Heart right ventricle (tissue), 16 donors: Measurements from ENCODE around the gene NR2F2. TPM values are rescaled to one million over a fixed set of nuclear protein-coding genes. Genes with fewer than 3 reads are reported as not detected.

ENCODE experiments used
- ATAC-seq, 8 donors: fragments of 200-7000 bp; cut with Tn5 transposase; one replicate each; pipeline ENCODE4 v1.9.1; 2020; ENCODE audit warnings: mild to moderate bottlenecking in 8 of 8, moderate library complexity in 8 of 8, moderate number of reproducible peaks in 1 of 8
- DNase-seq, 2 donors: peaks; one replicate each; pipeline ENCODE4 v3.0.0-alpha.2; 2020
- H3K27ac ChIP-seq, 10 donors: fragments of 200-600 bp; sonication (generic) in 2 of 10; one replicate each; pipeline versions ENCODE4 v1.5.0 to v1.8.0; 2020 to 2022; ENCODE audit warnings: mild to moderate bottlenecking in 3 of 10
- H3K27me3 ChIP-seq, 7 donors: fragments of 200-600 bp; one replicate each; pipeline ENCODE4 v1.8.0; 2021 to 2022; ENCODE audit warnings: mild to moderate bottlenecking in 2 of 7
- H3K36me3 ChIP-seq, 9 donors: fragments of 200-600 bp; sonication (generic) in 1 of 9; one replicate each; pipeline versions ENCODE4 v1.5.0 to v1.8.0; 2020 to 2022; ENCODE audit warnings: mild to moderate bottlenecking in 2 of 9
- H3K4me1 ChIP-seq, 9 donors: fragments of 200-600 bp; sonication (generic) in 1 of 9; one replicate each; pipeline versions ENCODE4 v1.5.0 to v1.8.0; 2020 to 2022; ENCODE audit warnings: mild to moderate bottlenecking in 4 of 9
- H3K4me3 ChIP-seq, 10 donors: fragments of 200-600 bp; sonication (generic) in 2 of 10; one replicate each; pipeline versions ENCODE4 v1.5.0 to v1.8.0; 2020 to 2022; ENCODE audit warnings: mild to moderate bottlenecking in 7 of 10, moderate library complexity in 2 of 10
- H3K9me3 ChIP-seq, 11 donors: fragments of 200-600 bp in 10 of 11; sonication (generic) in 2 of 11; one replicate each; pipeline versions ENCODE4 v1.5.0 to v1.8.0; 2013 to 2022; ENCODE audit warnings: mild to moderate bottlenecking in 2 of 11, control low read depth in 1 of 11, moderate library complexity in 1 of 11
- CTCF ChIP-seq, 9 donors: fragments of 200-600 bp; sonication (generic) in 2 of 9; IDR thresholded peaks; one replicate each; pipeline versions ENCODE4 v1.5.0 to v1.8.0; 2021 to 2022; ENCODE audit warnings: antibody characterized with exemption in 9 of 9, mild to moderate bottlenecking in 5 of 9, moderate library complexity in 1 of 9
- WGBS, 2 donors: extraction: QIAGEN DNeasy Blood & Tissue Kit; methylation state at CpG; one replicate each; pipeline ENCODE4 v1.1.7; 2013; ENCODE audit warnings: inconsistent platforms in 1 of 2; 5-methylcytosine and 5-hydroxymethylcytosine counted together
- intact Hi-C, 10 donors: fragments of 100-400 bp; cut with DNase I; formaldehyde crosslinking; loops; one replicate each; pipeline versions ENCODE4 v1.11.1 to v1.14.2; 2022
- polyA plus RNA-seq, 2 donors: library from polyadenylated mRNA; stranded (reverse); fragments of 200-250 nt; gene quantifications; one replicate each; pipeline ENCODE4 v1.2.3, GENCODE V29; 2013
- total RNA-seq, 10 donors: library from RNA; stranded (reverse); fragmentation: NEBNext Ultra II Directional in 3 of 10; extraction: Animal tissue kit (Norgen Biotek cat#: 25700) in 3 of 10; gene quantifications; one replicate each; pipeline versions ENCODE4 v1.2.1 to v1.2.4, GENCODE V29; 2021 to 2023
- donor health status: Arrhythmogenic right ventricular cardiomyopathy.
- donor health status: ischemic (EF 13 %, LVEDD 7.1; RV severe dilation, severe dysfunction).
- donor health status: healthy with polysubstance abuse.
- donor health status: DM: no; HTN: yes; CAD: no.
- donor health status: DM: no; HTN: no; CAD: no.
- donor health status: ischemic (EF 25% LVEDD 6.9; RV normal size, moderate dysfunction).
- donor health status: ischemic (EF 25% LVEDD 5.7; RV mildly dilated, moderate dysfunction).
- donor health status: healthy.
- donor health status: DM: yes; HTN: yes; CAD: no.
- donor health status: Ischemic cardiomyopathy.
- donor health status: ischemic (EF 35%, LVEDD 5.7; RV mildly dilated, moderate dysfunction).
- donor health status: nonischemic (EF 11% LVEDD 7.7; RV severe dilation, severe dysfunction).
- donor health status: DM: yes; HTN: yes; CAD: no.
- donor health status: PGD.
- donor health status: ischemic (EF 29% LVEDD 5.4; RV normal size, mild dysfunction).
- donor health status: nonischemic (EF 23%, LVEDD 6.1; RV moderate dilation, normal function).

The NR2F2 gene
- total and polyA plus RNA-seq, 12 donors: 8.2 to 31.7 (median 16.1) TPM

DNA sequence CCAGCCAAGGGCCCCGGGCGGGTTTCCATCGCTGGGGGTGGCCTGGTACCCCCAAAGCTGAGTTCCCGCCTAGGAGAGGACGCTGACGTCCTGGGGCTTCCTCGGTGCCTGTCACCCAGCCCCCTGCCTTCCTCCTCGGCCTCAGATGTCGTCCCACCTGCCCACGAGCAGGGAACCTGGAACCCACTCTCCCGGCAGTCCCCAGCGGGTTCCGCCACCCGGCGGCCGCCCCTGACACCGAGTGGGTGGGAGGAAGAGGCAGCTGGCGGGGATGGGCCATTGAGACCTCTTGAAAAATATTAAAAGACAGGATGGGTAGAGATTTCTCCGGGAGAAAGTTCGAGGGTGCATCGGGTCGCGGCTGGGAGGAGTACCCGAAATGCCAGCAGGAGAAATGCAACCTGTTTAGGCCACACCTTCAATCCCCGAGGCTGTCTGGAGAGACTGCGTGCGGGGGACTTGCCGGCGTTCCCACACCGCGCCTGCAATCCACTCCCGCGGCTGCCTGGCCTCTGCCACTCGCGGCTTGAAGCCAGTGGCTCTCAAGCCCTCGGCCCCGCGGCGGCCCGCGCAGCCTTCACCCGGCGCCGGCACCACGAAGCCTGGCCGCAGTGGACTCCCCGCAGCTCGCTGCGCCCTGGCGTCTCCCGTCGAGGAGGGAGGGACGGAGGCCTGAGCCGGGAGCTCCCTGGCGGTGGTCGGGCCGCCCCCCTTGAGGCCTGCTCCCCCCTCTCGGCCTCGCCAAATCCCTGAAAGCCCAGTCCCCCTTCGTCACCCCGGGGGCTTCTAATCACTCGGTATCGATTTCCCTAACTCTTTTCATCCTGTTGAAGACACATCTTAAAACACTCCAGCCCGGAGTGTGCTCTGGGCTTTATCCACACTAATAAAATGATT is 8.6 kb upstream of the NR2F2 start:
- 2 to 3% methylated on average over 61 to 64 of the region's 64 CpGs for WGBS, 2 donors
- peaks cover 0 to 41% (median 12%) of the 10 kb centered on the region in 9 donors for H3K4me1 ChIP-seq

GRCh38 chr15:96322536-96323318 is 7.8 kb upstream of the NR2F2 start:
- peak overlapping the region; percentile 70 to 90 (median 84) for H3K27ac ChIP-seq
- no peaks in the 10 kb centered on the region for H3K9me3 ChIP-seq
- no peaks in the 10 kb centered on the region for H3K36me3 ChIP-seq
- DNase-seq (peak in 1 of 2 donors; percentile 32), ATAC-seq (peak in 7 of 8 donors; percentile 8 to 70 (median 30))
- H3K4me1 ChIP-seq: peaks cover 0 to 44% (median 12%) of the 10 kb centered on the region in 9 donors
- H3K4me3 ChIP-seq: peak overlapping the region; percentile 39 to 83 (median 54)
- H3K27me3 ChIP-seq: peaks cover 0 to 100% (median 88%) of the 10 kb centered on the region in 7 donors
- no peak for TF ChIP-seq CTCF (IDR thresholded peaks at IDR 0.05)
- intact Hi-C loops: loop anchor here in 5 of 10 donors (10.0 kb wide), 6 partner anchors 698 to 1648 kb away; no protein-coding TSS in a partner anchor
- WGBS, 2 donors: 15 to 21% methylated on average over 66 of the region's 66 CpGs

More for the DNA sequence above, 8.6 kb upstream of the NR2F2 start:
- Histone ChIP-seq H3K9me3 (no peaks in the 10 kb centered on the region), H3K27ac (peak overlapping the region; percentile 70 to 90 (median 84)), H3K4me3 (peak overlapping the region; percentile 39 to 83 (median 54)), H3K36me3 (no peaks in the 10 kb centered on the region), H3K27me3 (peaks cover 0 to 100% (median 92%) of the 10 kb centered on the region in 7 donors)
- TF ChIP-seq CTCF (IDR thresholded peaks at IDR 0.05): peak in 4 of 9 donors; percentile 10 to 31 (median 18)
- DNase-seq: peak in 1 of 2 donors; percentile 23
- ATAC-seq: peak; percentile 33 to 61 (median 40)
- intact Hi-C loops: loop anchor here in 5 of 10 donors (10.0 kb wide), 6 partner anchors 697 to 1647 kb away; no protein-coding TSS in a partner anchor

- no peaks in the 10 kb centered on the region for H3K36me3 ChIP-seq
- 45 to 54% methylated on average over 29 of the region's 29 CpGs for WGBS, 2 donors
- ATAC-seq: no peak
- H3K9me3 ChIP-seq: no peaks in the 10 kb centered on the region
- peaks cover 0 to 44% (median 12%) of the 10 kb centered on the region in 9 donors for H3K4me1 ChIP-seq
- TF ChIP-seq CTCF (IDR thresholded peaks at IDR 0.05): no peak
- H3K27ac ChIP-seq: peak overlapping the region; percentile 70 to 90 (median 84)
- intact Hi-C loops: loop anchor here in 5 of 10 donors (10.0 kb wide), 6 partner anchors 699 to 1649 kb away; no protein-coding TSS in a partner anchor
- H3K27me3 ChIP-seq: peaks cover 0 to 100% (median 86%) of the 10 kb centered on the region in 7 donors
- peak overlapping the region in 9 of 10 donors; percentile 39 to 83 (median 72) for H3K4me3 ChIP-seq
- no peak for DNase-seq
Observed at GRCh38 chr15:96323319-96324145, 7.0 kb upstream of the NR2F2 start.
